RPMI8226 (cell line): ENCODE measurements around the gene PPARG.
"Not testable (repeated sequence)": the region's sequence is repeated elsewhere in the genome, so short reads cannot be mapped to it uniquely, and the experiment has no call there.

Experiments
- DNase-seq: peaks from one replicate; pipeline ENCODE4 v3.0.0-alpha.2; 2015

Gene PPARG

GRCh38 chr3:12445523-12446240 lies 156.8 kb downstream of the PPARG start:
- DNase-seq: no peak

GRCh38 chr3:12446298-12446697 lies 157.4 kb downstream of the PPARG start:
- no peak for DNase-seq

- DNase-seq: no peak
Measured at GRCh38 chr3:12447075-12447474, 158.2 kb downstream of the PPARG start.

- DNase-seq: not testable (repeated sequence)
Measured at GRCh38 chr3:12448404-12449202, 159.7 kb downstream of the PPARG start.

- DNase-seq: no peak
Measured at GRCh38 chr3:12449889-12450682, 161.2 kb downstream of the PPARG start.

GRCh38 chr3:12451481-12451880 lies 162.6 kb downstream of the PPARG start:
- DNase-seq: no peak

- DNase-seq: no peak
Measured at GRCh38 chr3:12451960-12452359, 163.1 kb downstream of the PPARG start.

- no peak for DNase-seq
Measured at GRCh38 chr3:12452361-12453330, 163.8 kb downstream of the PPARG start.

GRCh38 chr3:12454076-12454815 lies 165.4 kb downstream of the PPARG start:
- DNase-seq: no peak

- DNase-seq: no peak
Measured at GRCh38 chr3:12454816-12455121, 165.9 kb downstream of the PPARG start.

GRCh38 chr3:12455740-12456139 lies 166.9 kb downstream of the PPARG start:
- no peak for DNase-seq

GRCh38 chr3:12456441-12456840 lies 167.6 kb downstream of the PPARG start:
- no peak for DNase-seq

- DNase-seq: not testable (repeated sequence)
Measured at GRCh38 chr3:12457380-12457779, 168.5 kb downstream of the PPARG start.

GRCh38 chr3:12458901-12459300 lies 170.0 kb downstream of the PPARG start:
- DNase-seq: no peak

- DNase-seq: no peak
Measured at GRCh38 chr3:12460127-12460526, 171.3 kb downstream of the PPARG start.

GRCh38 chr3:12461097-12461649 lies 172.3 kb downstream of the PPARG start:
- DNase-seq: no peak

GRCh38 chr3:12462159-12462947 lies 173.5 kb downstream of the PPARG start:
- DNase-seq: no peak

GRCh38 chr3:12463686-12464085 lies 174.8 kb downstream of the PPARG start:
- DNase-seq: no peak

GRCh38 chr3:12464181-12464580 lies 175.3 kb downstream of the PPARG start:
- no peak for DNase-seq

- DNase-seq: no peak
Measured at GRCh38 chr3:12465151-12465835, 176.4 kb downstream of the PPARG start.
